NCI-H526 (cell line): ENCODE measurements around the gene PDP2.

Experiments
- DNase-seq, 2 experiments: peaks; one replicate each; lab custom pipeline; 2025; lab: John Stamatoyannopoulos, UW

The PDP2 gene, protein sequence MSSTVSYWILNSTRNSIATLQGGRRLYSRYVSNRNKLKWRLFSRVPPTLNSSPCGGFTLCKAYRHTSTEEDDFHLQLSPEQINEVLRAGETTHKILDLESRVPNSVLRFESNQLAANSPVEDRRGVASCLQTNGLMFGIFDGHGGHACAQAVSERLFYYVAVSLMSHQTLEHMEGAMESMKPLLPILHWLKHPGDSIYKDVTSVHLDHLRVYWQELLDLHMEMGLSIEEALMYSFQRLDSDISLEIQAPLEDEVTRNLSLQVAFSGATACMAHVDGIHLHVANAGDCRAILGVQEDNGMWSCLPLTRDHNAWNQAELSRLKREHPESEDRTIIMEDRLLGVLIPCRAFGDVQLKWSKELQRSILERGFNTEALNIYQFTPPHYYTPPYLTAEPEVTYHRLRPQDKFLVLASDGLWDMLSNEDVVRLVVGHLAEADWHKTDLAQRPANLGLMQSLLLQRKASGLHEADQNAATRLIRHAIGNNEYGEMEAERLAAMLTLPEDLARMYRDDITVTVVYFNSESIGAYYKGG

GRCh38 chr16:66880288-66881013, at the start of gene PDP2:
Gene PDP2 (plus strand): TSS chr16:66880515. CDS start chr16:66884285, 3,770 bp downstream.
- DNase-seq: peak; percentile 86 to 92

DNA sequence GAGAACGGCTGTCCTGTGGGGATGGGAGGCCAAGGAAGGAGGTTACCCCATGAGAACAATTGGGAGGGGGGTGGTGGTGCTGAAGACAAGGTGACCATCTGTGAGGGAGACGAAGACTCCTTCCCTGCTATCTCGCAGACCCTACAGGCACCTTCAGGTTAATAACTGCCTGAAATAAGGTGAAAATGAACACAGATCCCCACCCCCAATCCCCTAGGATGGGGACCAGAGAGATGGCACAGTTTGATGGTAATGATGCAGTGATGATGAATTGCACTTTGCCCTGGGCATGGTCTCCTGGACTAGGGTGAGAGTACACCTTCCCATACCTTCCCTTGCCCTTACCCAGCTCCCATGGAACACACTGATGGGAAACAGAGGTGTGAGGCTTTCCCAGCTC, 48.1 kb upstream of the PDP2 start:
- no peak for DNase-seq

DNA sequence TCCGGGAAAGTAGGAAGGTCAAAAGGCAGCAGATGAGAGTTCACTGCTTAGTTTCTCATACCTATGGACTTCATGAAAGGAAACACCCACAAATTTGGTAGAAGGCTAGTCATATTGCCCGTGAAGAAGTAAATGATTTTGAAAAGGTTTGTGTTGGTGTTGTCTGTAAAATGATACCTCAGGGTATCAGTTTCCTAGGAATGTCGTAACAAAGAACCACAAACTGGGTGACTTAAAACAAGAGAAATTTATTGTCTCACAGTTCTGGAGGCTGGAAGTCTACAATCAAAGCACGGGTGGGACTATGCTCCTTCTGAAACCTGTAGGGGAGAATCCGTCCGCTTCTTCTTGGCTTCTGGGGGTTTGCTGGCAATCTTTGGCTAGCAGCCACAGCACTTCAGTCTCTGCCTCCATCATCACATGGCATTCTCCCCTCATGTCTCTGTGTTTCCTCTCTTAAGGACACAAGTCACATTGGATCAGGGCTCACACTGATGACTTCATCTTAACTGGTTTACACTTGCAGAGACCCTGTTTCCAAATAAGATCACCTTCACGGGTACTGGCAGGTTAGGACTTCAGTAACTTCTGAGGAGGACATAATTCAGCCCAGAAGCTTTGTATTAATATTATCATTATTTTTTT, 47.5 kb upstream of the PDP2 start:
- DNase-seq: no peak

DNA sequence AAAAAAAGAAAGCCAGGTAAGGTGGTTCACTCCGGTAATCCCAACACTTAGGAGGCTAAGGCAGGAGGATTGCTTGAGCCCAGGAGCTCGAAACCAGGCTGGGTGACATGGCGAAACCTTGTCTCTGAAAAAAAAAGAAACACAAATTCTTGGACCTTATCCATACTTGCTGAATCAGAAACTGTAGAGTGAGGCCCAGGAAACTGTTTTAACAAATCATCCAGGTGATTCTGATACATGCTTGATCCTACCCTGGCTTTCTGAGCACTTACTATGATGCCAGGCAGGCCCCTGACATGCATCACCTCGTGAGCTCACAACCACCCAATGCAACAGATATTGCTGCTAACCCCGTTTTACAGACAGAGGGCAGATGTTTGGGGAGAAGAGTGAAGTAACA, 45.6 kb upstream of the PDP2 start:
- no peak for DNase-seq

DNA sequence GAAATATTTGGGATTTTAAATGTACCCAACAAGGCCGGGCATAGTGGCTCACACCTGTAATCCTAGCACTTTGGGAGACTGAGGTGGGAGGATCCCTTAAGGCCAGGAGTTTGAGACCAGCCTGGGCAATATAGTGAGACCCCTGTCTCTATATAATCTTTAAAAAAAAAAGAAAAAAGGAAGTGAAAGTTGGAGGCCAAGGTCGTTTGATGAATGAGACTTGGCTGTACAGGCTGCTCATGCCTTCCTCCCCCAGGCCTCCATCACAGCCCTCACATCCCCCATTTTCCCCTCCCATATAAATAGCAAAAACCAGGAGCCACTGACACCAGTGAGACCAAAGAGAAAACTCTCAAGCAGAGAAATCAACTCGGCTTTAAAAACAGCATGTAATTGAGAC, 39.4 kb upstream of the PDP2 start:
- DNase-seq: no peak

DNA sequence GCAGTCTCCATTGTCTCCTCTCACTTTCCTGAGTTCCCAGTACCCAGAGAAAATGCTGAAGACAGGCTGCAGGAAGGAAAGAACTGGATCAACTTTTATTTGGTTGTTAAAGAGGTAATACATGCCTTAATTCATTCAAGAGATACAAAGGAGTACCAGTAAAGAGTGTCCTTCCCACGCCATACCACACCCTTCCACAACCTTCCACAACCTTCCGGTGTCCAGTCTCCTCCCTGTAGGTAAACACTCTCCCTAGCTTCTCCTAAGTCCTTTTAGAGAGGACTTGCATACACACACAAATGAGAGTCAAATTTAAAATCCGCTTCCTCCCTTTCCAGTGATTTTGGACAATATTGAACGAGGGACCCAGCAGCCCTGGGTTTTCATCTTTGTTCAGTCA, 38.9 kb upstream of the PDP2 start:
- no peak for DNase-seq

GRCh38 chr16:66842765-66843164, 37.5 kb upstream of the PDP2 start:
- no peak for DNase-seq

DNA sequence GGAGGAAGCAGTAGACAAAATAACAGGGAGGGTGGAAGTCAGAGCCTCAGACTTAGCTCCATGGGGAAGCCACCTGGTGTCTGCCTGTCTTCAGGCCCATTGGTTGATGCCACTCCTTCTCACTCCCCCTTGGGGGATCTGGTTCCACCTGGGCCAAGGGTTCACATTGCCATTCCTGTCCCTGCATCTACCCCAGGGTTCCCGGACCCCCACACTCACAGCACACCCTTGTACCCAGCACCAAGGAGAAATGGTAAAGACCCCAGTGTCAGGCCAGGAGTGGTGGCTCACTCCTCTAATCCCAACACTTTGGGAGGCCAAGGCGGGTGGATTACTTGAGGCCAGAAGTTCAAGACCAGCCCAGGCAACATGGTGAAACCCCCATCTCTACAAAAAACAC, 37.1 kb upstream of the PDP2 start:
- DNase-seq: no peak

DNA sequence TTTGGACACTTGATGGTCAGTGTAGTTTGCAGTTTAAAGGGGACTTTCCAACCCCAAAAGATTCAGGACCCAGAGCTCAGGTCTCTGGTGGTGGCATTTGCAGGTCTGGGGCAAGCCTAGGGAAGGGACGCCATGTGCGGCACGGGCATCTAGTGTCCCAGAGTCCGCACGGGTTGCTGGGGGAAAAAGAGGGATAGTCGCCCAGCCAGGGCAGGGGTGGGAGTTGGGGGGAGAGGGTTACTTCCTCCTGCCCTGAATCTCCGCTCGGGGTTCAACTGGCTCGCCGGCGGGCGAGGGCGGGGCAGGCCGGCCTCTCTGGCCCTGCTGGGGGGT, 36.3 kb upstream of the PDP2 start:
- DNase-seq: no peak

DNA sequence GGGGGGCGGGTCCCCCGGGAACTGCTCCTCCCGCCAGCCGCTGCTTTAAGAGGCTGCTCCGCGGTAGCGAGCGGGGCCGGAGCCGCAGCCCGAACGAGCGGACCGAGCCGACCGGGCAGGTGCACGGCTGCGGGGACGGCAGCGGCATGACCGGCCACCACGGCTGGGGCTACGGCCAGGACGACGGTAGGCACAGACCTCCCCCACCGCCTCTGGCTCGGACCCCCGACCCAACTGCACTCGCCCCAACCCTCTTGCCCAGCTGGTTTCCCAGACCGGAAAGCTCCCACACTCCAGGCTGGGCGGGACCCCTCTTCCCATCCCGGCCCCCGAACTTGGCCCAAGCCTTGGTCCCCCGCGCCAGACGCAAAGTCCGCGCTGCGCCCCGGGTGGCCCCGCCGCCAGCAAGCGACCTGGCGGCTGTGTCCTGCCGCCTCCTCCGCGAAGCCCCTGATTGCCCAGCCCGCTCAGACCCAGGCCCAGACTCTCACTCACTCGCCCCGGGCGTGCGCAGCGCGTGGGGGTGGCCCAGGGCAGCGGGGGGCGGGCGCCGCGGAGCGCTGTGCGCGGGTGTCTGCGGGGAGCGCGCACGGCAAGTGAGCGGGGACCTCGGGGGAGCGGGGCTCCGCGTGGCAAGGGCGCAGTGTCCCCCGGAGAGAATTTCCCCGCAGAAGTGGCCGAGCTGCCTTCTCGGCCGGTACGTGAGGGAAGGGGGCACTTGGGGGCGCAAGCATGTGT, 35.8 kb upstream of the PDP2 start, which contains the start of gene CA7:
Gene CA7 (plus strand): TSS at position 73 of the 738 bp plus-strand sequence. CDS start 74 bp downstream, at position 147.
- DNase-seq: peak in 1 of 2 experiments; percentile 16

DNA sequence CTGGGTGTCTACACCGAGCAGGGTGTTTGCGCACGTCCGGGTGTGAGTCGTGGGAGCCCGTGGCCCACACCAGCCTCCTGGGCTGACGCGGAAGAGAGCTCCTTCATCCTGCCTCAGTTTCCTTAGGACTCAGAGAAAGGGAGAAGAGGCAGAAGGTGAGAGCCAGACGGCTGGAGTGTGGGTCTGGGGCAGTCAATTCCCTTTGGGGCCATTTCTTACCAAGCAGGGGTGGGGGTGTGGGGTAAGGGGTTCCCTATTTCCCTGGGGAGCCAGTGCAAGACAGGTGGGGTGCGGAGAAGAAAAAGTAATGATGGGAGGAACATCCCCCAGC, 35.3 kb upstream of the PDP2 start:
- no peak for DNase-seq

DNA sequence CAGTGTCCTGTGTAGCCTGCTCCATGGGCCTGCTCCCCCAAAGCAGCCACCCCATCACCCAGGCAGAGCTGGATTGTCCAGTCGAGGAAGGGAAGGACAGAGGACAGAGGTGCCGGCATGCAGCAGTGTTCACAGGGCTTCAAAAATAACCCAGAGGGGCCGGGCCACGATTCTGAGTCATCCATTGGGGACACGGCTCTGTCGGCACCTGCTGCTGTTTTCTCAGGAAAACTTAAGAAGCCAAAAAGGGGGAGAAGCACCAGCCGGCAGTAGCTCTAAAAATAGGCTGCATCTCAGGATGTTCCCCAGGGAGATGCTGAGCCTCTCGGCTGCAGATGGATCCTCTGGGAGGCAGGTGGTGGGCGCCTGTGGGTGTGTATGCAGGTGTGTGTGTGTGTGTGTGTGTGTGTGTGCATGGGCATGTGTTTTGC, 34.5 kb upstream of the PDP2 start:
- DNase-seq: peak in 1 of 2 experiments; percentile 75

DNA sequence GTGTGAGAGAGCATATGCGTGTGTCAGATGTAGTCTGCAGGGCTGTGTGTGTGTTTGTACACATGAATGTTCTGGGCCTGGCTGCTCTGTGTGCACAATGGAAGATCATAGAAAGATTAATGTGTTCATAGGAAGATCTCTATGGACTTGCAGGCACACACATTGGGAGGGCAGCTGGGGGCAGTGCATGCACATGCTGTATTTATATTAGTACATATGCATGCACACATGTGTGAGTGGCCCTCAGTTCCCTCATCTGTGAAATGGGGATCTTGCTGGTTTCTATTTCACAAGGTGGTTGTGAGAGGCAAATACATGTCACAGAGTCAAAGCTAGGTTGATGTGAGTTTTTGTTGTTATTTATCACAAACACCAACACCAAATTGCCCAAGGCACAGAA, 34.0 kb upstream of the PDP2 start:
- no peak for DNase-seq

- DNase-seq: no peak
These were observed 33.5 kb upstream of the PDP2 start for GRCh38 chr16:66846831-66847230.

GRCh38 chr16:66847533-66848067, 32.7 kb upstream of the PDP2 start:
- DNase-seq: no peak

- no peak for DNase-seq
These were observed 32.1 kb upstream of the PDP2 start for GRCh38 chr16:66848172-66848571.

DNA sequence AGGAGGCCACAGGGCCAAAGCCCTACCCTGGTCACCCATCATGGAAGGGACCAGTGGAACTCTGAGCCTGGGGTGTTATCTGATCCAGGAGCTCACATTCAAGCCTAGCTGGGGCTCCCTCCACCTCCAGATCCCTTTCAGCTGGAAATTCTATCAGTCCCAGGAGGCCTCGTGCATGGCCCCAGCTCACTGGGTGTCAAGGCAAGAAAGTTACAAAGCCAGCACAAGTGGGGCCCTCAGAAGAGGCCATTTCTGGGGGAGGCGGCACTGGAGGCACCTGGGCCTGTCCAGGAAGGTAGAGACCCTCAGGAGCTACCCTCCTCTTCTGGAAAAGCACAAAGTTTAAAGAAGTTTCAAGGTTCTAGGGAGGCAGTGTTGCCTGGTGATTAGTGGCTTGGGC, 31.3 kb upstream of the PDP2 start:
- no peak for DNase-seq

GRCh38 chr16:66849549-66849948, 30.8 kb upstream of the PDP2 start:
- no peak for DNase-seq

DNA sequence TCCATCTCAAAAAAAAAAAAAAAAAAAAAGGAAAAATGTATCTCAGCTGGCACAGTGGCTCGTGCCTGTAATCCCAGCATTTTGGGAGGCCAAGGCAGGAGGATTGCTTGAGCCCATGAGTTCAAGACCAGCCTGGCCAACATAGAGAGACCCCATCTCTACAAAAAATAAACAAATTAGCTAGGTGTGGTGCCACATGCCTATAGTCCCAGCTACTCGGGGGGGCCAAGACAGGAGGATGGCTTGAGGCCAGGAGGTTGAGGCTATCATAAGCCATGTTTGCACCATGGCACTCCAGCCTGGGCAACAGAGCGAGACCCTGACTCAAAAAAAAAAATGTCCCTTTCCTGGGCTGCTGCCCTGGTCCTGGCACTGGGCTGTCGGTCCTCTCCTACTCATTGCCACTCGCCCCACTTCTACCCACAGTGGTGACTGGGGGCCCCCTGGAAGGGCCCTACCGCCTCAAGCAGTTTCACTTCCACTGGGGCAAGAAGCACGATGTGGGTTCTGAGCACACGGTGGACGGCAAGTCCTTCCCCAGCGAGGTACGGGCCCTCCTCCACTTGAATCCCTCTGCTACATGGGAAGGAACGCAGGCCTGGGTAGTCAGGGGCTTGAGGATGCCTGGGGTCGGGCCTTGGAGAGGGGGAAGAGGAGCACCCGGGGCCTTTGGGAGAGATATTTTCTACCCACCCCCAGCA, 30.1 kb upstream of the PDP2 start:
- no peak for DNase-seq

DNA sequence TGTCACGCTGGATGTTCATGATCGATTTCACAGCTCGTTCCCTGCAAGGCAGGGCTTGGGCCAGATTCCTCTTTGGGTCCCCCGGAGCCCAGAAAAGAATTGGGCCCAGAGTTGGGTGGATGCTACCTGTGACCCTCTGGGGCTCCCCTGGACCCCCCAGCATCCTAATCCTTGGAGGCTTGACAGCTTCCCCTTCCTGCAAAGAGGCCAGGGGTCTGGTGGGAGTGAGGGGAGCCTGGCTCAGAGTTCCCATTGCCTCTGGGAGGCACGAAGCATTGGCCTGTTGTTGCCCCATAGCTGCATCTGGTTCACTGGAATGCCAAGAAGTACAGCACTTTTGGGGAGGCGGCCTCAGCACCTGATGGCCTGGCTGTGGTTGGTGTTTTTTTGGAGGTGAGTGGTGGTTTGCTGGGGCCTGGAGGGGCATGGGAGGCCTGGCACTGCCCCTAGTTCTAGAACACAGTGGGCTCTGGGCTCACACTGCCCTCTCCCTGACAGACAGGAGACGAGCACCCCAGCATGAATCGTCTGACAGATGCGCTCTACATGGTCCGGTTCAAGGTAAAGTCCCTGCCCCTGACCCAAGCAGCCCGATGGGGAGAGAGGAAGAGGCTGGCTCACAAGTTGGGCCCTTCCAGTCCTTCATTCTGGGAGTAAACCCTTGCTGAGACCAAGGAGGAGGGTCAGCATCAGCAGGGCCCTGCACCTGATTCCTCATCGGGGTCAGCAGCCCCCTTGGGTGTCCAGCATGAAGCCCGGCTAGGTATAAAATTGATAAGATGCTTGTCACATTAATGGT, 28.9 kb upstream of the PDP2 start:
- DNase-seq: no peak
